DOHH2 (cell line): ENCODE data around the gene TUBB4A.

ENCODE experiments used
- H3F3A ChIP-seq: fragments of 200-600 bp; sonication (generic), shearing (Covaris generic); 2 replicates; pipeline ENCODE4 v1.6.0; 2016; ENCODE audit warnings: antibody characterized with exemption, mild to moderate bottlenecking; ENCODE audit not compliant: control insufficient read depth, insufficient read depth
- H3K27ac ChIP-seq: fragments of 200-600 bp; sonication (generic); 2 replicates; pipeline ENCODE4 v1.5.1; 2014; ENCODE audit warnings: low read depth, mild to moderate bottlenecking, low read length, moderate library complexity
- H3K27me3 ChIP-seq: fragments of 200-600 bp; sonication (generic); 2 replicates; pipeline ENCODE4 v1.6.1; 2014; ENCODE audit warnings: mild to moderate bottlenecking, low read length, mixed read lengths; ENCODE audit not compliant: control insufficient read depth
- H3K36me3 ChIP-seq: fragments of 200-600 bp; sonication (generic); 2 replicates; pipeline ENCODE4 v1.6.1; 2014; ENCODE audit warnings: mild to moderate bottlenecking, low read length, moderate library complexity, mixed read lengths; ENCODE audit not compliant: control insufficient read depth
- H3K4me1 ChIP-seq: fragments of 200-600 bp; sonication (generic); 2 replicates; pipeline ENCODE4 v1.6.1; 2014; ENCODE audit warnings: mild to moderate bottlenecking, low read length, mixed read lengths; ENCODE audit not compliant: control insufficient read depth
- H3K4me2 ChIP-seq: fragments of 200-600 bp; sonication (generic); 2 replicates; pipeline ENCODE4 v1.6.0; 2014; ENCODE audit warnings: mild to moderate bottlenecking, low read length, moderate library complexity
- H3K4me3 ChIP-seq: fragments of 200-600 bp; sonication (generic); 2 replicates; pipeline ENCODE4 v1.5.1; 2014; ENCODE audit warnings: mild to moderate bottlenecking, low read length, mixed read lengths
- H3K79me2 ChIP-seq: fragments of 200-600 bp; sonication (generic); 2 replicates; pipeline ENCODE4 v1.6.1; 2014; ENCODE audit warnings: mild to moderate bottlenecking, low read length, mixed read lengths; ENCODE audit not compliant: control insufficient read depth
- H3K9me2 ChIP-seq: fragments of 200-600 bp; sonication (generic); replicated peaks from 2 replicates; pipeline ENCODE4 v1.6.1; 2014; ENCODE audit warnings: mild to moderate bottlenecking, low read length, mixed read lengths; ENCODE audit not compliant: control insufficient read depth
- H3K9me3 ChIP-seq: fragments of 200-600 bp; sonication (generic); 2 replicates; pipeline ENCODE4 v1.6.1; 2014; ENCODE audit warnings: antibody characterized with exemption, low read length, mixed read lengths; ENCODE audit not compliant: control insufficient read depth, insufficient read depth
- H4K20me1 ChIP-seq: fragments of 200-600 bp; sonication (generic); 2 replicates; pipeline ENCODE4 v1.6.0; 2014; ENCODE audit warnings: low read depth, mild to moderate bottlenecking, antibody characterized with exemption, low read length, moderate library complexity; ENCODE audit not compliant: control insufficient read depth, insufficient read depth
- CTCF ChIP-seq: fragments of 200-600 bp; sonication (generic); IDR thresholded peaks from one replicate; pipeline ENCODE4 v1.5.1; 2014; ENCODE audit warnings: antibody characterized with exemption, mild to moderate bottlenecking, low read depth, low read length; ENCODE audit not compliant: poor library complexity, severe bottlenecking
- EZH2phosphoT487 ChIP-seq: fragments of 200-600 bp; sonication (generic); IDR thresholded peaks from 2 replicates; pipeline ENCODE4 v1.6.1; 2017; ENCODE audit warnings: borderline replicate concordance, mild to moderate bottlenecking, antibody characterized with exemption, low read length, moderate library complexity, mixed read lengths

The TUBB4A gene

GRCh38 chr19:6534451-6535093 is 32.5 kb upstream of the TUBB4A start:
- Histone ChIP-seq H3K27me3 (no peaks in the 10 kb centered on the region), H3K4me2 (no peak overlapping the region), H3K4me3 (no peak overlapping the region), H3F3A (peaks cover 26% of the 10 kb centered on the region), H4K20me1 (peaks cover 9% of the 10 kb centered on the region; the same call in 1 of the 2 replicates), H3K4me1 (peaks cover 61% of the 10 kb centered on the region), H3K9me2 (no peaks in the 10 kb centered on the region), H3K79me2 (peaks cover 61% of the 10 kb centered on the region), H3K9me3 (no peaks in the 10 kb centered on the region), H3K27ac (no peak overlapping the region), H3K36me3 (peaks cover 60% of the 10 kb centered on the region)
- TF ChIP-seq CTCF: no peak
- no peak for TF ChIP-seq EZH2phosphoT487

GRCh38 chr19:6533746-6534418 is 31.8 kb upstream of the TUBB4A start:
- H3K9me2 ChIP-seq: no peaks in the 10 kb centered on the region
- no peaks in the 10 kb centered on the region for H3K27me3 ChIP-seq
- peaks cover 61% of the 10 kb centered on the region for H3K79me2 ChIP-seq
- peak overlapping the region; percentile 87; the same call in 1 of the 2 replicates for H3K4me2 ChIP-seq
- H3K4me3 ChIP-seq: no peak overlapping the region
- peaks cover 31% of the 10 kb centered on the region for H3F3A ChIP-seq
- no peak for TF ChIP-seq EZH2phosphoT487
- no peak for TF ChIP-seq CTCF
- H3K27ac ChIP-seq: no peak overlapping the region
- H3K36me3 ChIP-seq: peaks cover 53% of the 10 kb centered on the region
- H3K9me3 ChIP-seq: no peaks in the 10 kb centered on the region
- H3K4me1 ChIP-seq: peaks cover 63% of the 10 kb centered on the region
- peaks cover 9% of the 10 kb centered on the region; the same call in 1 of the 2 replicates for H4K20me1 ChIP-seq

- H3K4me3 ChIP-seq: peak overlapping the region; percentile 94
- no peaks in the 10 kb centered on the region for H3K9me2 ChIP-seq
- H3K27me3 ChIP-seq: no peaks in the 10 kb centered on the region
- H3K36me3 ChIP-seq: peaks cover 57% of the 10 kb centered on the region
- peaks cover 61% of the 10 kb centered on the region for H3K79me2 ChIP-seq
- TF ChIP-seq CTCF (no peak), EZH2phosphoT487 (no peak)
- H3K27ac ChIP-seq: peak overlapping the region; percentile 93
- peaks cover 9% of the 10 kb centered on the region; the same call in 1 of the 2 replicates for H4K20me1 ChIP-seq
- peak overlapping the region; percentile 87 for H3K4me2 ChIP-seq
- no peaks in the 10 kb centered on the region for H3K9me3 ChIP-seq
- peaks cover 36% of the 10 kb centered on the region for H3F3A ChIP-seq
- H3K4me1 ChIP-seq: peaks cover 63% of the 10 kb centered on the region
These were observed 30.9 kb upstream of the TUBB4A start for GRCh38 chr19:6533000-6533328.
